ENCODE data around the gene AFAP1L2. TPM values are rescaled to one million over a fixed set of nuclear protein-coding genes. Genes with fewer than 3 reads are reported as not detected.

AFAP1L2 gene
- total RNA-seq, 1 donor from 2014 or later: 4.5 TPM

DNA sequence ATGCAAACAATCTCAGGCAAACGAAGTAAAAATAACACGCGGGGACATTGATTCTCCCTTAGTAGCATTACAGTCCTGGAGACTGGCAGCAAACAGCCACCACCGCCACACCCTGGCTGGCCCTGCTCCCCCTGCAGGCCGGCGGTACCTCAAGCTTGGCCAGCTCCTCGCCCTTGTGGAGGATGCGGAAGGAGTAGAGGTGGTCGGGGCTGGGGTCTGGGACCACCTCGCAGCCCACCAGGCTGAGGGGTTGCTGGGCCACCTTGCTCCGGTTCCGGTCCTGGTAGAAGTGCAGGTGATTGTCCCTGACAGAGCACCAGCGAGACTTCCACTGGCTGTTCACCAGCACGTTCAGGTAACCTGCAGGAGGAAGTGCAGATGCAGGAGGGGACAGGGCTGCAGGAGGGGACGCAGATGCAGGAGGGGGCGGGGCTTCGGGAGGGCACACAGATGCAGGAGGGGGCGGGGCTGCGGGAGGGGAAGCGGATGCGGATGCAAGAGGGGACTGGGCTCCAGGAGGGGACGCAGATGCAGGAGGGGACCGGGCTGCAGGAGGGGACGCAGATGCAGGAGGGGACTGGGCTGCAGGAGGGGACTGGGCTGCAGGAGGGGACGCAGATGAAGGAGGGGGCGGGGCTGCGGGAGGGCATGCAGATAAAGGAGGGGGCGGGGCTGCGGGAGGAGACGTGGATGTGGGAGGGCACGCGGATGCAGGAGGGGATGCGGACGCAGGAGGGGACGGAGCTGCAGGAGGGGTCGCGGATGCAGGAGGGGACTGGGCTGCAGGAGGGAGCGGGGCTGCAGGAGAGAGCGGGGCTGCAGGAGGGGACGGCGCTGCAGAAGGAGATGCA is 99.5 kb downstream of the AFAP1L2 start:
- intact Hi-C loops (cut with micrococcal nuclease): loop anchor here (10.0 kb wide), 1 partner anchor 130 kb away; no protein-coding TSS in a partner anchor
- peak; percentile 79 for ATAC-seq

GRCh38 chr10:114304017-114304570 is 100.2 kb downstream of the AFAP1L2 start:
- peak; percentile 80 for DNase-seq

More for the DNA sequence above, 99.5 kb downstream of the AFAP1L2 start:
- peak; percentile 63 for DNase-seq

DNA sequence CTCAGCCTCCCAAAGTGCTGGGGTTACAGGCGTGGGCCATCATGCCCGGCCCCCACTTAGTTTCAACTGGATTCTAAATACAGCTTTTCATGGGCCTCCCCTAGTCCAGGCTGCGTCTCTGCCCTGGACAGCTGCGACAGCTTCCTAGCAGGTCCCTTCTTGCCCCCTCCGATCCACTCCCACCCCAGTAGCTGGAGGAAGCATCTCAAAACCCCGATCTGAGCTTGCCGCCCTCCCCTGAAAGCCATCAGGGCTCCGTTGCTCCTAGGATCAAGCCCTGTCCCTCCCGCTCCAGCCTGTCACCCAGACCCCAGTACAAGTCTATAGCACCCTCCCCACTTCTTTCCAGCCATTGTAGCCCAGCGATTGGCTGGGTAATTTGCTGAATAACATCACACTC is 100.7 kb downstream of the AFAP1L2 start:
- intact Hi-C loops (cut with micrococcal nuclease): loop anchor here (10.0 kb wide), 1 partner anchor 131 kb away; no protein-coding TSS in a partner anchor
- ATAC-seq: no peak
- DNase-seq: peak; percentile 21

More at GRCh38 chr10:114304017-114304570, 100.2 kb downstream of the AFAP1L2 start:
- intact Hi-C loops (cut with micrococcal nuclease): loop anchor here (10.0 kb wide), 1 partner anchor 131 kb away; no protein-coding TSS in a partner anchor
- ATAC-seq: peak; percentile 90

GRCh38 chr10:114301951-114302710 is 102.2 kb downstream of the AFAP1L2 start:
- DNase-seq (peak; percentile 53), ATAC-seq (no peak)
- intact Hi-C loops (cut with micrococcal nuclease): loop anchor here (10.0 kb wide), 1 partner anchor 133 kb away; no protein-coding TSS in a partner anchor

DNA sequence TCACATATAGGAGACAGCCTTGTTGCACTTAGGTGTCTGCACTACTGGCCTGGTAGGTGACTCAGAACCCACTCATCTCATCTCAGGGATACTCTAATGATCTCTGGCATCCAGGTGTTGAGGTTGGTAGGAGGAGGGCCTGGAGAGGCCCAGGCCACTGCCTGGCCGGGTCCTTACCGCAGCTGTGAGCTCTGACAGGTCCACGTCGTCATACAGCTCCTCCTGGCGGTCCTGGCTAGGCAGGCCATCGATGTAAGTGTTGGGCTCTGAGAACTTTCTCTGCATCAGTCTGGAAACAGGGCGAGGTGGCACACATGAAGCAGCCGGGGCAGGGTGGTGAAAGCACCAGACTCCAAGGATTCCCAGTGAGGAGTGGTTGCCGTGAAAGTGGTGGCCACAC is 103.1 kb downstream of the AFAP1L2 start:
- ATAC-seq (no peak), DNase-seq (peak; percentile 17)
- intact Hi-C loops (cut with micrococcal nuclease): loop anchor here (10.0 kb wide), 1 partner anchor 134 kb away; no protein-coding TSS in a partner anchor

DNA sequence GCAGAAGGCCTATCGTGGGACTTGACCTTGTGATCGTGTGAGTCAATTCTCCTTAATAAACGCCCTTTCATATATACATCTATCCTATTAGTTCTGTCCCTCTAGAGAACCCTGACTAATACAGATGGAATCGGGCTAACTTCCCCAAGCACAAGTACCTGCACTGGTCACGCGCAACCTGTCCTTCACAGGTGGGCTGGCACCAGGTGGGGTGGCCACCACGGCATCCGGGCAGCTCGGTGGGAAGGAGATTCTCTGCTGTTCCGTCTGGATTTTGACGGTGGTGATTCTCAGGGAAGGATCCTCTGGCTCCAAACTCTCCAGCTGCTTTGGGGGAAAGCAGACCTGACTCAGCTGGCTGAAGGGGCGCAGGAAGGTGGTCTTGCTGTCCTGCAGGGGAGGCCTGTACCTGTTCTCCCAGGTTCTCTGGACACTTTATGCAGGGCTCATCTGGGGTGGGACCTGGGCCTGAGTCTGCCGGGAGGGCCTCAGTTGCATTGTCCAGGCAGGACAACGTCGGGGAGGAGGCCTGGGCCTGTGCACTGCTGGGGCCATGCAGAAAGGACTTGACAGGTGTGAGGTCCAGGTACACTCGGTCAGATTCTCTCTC is 104.2 kb downstream of the AFAP1L2 start:
- no peak for ATAC-seq
- intact Hi-C loops (cut with micrococcal nuclease): loop anchor here (10.0 kb wide), 1 partner anchor 135 kb away; no protein-coding TSS in a partner anchor
- no peak for DNase-seq

GRCh38 chr10:114297136-114297705 is 107.1 kb downstream of the AFAP1L2 start:
- no peak for ATAC-seq
- DNase-seq: peak; percentile 9
- intact Hi-C loops (cut with micrococcal nuclease): no loop called here

DNA sequence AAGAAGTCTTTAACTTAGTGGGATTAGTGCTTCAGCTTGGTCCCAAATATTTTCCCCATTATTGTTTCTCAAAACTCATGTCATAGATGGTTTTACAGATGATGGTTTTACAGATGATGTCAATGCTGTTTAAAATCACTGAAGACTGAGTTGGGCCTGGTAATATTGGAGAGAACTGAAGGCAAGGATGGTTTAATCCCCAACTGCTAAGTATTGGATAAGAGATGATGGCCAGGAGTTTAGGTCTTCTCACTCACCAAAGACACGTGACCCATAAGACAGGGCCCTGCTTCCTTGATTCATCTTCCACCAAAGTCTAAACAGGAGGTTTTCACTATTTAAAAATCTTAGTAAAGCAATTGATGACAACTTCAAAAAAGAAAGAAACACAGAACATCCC is 108.9 kb downstream of the AFAP1L2 start:
- no peak for DNase-seq
- intact Hi-C loops (cut with micrococcal nuclease): no loop called here
- ATAC-seq: no peak

DNA sequence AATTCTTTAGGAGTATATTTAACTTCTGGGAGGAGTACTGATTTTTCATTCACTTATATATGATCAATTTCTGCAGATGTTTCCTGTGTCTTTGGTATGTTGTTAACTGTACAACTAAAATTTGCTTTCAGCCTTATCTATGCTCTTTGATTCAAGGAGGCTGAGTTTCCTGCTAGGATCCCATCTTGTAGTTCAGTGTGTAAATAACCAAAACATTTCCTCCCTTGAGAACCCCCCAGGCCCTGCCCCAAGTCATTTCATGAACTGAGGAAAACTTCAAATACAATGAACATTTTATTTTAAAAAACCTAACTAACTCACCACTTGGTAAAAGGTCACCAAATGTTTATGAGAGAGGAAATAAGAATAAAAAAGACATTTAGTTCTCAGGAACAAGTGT is 109.8 kb downstream of the AFAP1L2 start:
- intact Hi-C loops (cut with micrococcal nuclease): no loop called here
- DNase-seq (peak; percentile 1), ATAC-seq (peak; percentile 40)

DNA sequence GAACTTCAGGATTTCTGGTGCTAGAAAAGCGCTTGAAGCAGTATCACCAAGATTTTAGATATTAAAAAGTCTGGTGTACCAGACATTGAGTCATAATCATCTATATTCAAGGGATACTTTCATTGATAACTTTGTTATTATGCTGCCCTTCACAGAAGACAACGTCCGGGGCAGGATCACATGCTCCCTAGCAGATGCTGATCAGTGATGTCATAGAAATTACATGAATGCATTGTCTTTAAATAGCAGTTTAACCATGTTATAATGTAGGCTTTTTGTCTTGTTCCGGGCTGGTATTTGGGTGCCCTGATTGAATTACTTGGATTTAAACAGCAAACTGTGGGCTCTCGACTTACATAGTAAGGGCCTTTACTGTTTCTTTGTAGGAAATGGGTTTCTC is 111.2 kb downstream of the AFAP1L2 start:
- intact Hi-C loops (cut with micrococcal nuclease): no loop called here
- no peak for ATAC-seq

GRCh38 chr10:114291516-114291915 is 112.8 kb downstream of the AFAP1L2 start:
- DNase-seq: peak; percentile 12
- intact Hi-C loops (cut with micrococcal nuclease): no loop called here
- ATAC-seq: no peak

More for the DNA sequence above, 111.2 kb downstream of the AFAP1L2 start:
- no peak for DNase-seq

DNA sequence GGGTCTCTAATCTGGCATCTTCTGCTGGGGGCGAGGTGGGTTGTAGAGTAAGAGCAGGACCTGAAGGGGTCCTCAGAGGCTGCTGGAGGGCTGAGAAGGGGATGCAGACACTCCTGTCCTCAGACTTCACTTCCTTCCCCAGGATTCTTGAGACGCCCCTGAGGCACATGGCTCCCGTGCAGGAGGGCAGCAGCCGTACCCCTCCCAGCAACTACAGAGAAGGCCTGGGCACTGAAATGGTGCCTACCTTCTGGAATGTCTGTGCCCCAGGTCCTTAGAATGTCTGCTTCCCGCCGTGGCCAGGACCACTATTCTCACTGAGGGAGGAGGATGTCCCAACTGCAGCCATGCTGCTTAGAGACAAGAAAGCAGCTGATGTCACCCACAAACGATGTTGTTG is 113.2 kb downstream of the AFAP1L2 start:
- intact Hi-C loops (cut with micrococcal nuclease): no loop called here
- ATAC-seq (no peak), DNase-seq (peak; percentile 3)

DNA sequence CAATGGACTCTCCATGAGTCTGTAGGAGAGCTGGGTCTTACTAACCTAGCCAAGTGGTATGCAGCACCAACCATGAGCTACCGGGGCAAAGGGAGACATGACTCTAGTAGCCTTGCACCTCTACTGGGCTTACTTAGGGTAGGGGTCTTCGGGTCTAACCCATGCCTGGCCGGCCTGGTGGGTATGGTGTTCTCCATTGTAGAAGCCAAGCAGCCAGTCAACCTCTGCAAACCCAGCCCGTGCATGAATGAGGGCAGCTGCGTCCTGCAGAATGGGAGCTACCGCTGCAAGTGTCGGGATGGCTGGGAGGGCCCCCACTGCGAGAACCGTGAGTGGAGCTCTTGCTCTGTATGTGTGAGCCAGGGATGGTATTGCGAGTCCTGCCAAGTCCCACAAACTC is 114.3 kb downstream of the AFAP1L2 start:
- no peak for ATAC-seq
- intact Hi-C loops (cut with micrococcal nuclease): no loop called here
- peak; percentile 12 for DNase-seq

GRCh38 chr10:114289096-114289436 is 115.2 kb downstream of the AFAP1L2 start:
- DNase-seq (peak; percentile 23), ATAC-seq (no peak)
- intact Hi-C loops (cut with micrococcal nuclease): no loop called here

DNA sequence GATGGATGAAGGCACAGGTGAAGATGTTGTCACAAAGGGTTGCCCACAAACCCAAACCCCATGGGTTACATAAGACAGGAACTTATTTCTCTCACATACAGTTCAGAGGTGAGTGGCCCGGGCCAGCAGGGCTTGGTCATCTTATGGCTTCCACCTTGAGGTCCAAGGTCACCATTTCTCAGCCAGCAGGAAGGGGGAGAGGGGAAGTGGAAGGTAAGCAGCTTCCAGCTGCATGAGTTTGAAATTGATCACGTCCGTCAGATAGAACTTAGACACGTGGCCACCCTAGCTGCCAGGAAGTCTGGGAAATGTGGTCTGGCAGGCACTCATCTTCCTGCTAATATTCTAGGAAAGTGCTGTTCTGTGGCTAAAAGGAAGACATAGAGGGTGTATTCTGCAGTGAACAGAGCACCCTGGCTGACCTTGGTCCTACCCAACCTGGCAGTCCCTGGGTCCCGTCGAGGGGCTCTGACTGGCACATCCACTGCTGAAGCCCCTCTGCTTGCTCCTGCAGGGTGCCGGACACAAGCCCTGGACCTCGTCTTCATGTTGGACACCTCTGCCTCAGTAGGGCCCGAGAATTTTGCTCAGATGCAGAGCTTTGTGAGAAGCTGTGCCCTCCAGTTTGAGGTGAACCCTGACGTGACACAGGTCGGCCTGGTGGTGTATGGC is 115.7 kb downstream of the AFAP1L2 start:
- intact Hi-C loops (cut with micrococcal nuclease): no loop called here
- DNase-seq: peak; percentile 22
- no peak for ATAC-seq

GRCh38 chr10:114286921-114287320 is 117.4 kb downstream of the AFAP1L2 start:
- DNase-seq: peak; percentile 11
- intact Hi-C loops (cut with micrococcal nuclease): no loop called here
- no peak for ATAC-seq

DNA sequence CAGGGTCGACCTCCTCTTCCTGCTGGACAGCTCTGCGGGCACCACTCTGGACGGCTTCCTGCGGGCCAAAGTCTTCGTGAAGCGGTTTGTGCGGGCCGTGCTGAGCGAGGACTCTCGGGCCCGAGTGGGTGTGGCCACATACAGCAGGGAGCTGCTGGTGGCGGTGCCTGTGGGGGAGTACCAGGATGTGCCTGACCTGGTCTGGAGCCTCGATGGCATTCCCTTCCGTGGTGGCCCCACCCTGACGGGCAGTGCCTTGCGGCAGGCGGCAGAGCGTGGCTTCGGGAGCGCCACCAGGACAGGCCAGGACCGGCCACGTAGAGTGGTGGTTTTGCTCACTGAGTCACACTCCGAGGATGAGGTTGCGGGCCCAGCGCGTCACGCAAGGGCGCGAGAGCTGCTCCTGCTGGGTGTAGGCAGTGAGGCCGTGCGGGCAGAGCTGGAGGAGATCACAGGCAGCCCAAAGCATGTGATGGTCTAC is 118.3 kb downstream of the AFAP1L2 start:
- intact Hi-C loops (cut with micrococcal nuclease): no loop called here
- DNase-seq (peak; percentile 28), ATAC-seq (no peak)
